ENCODE results near the gene HLA-DMB.

GRCh38 chr6:32946893-32947292 lies 6.1 kb upstream of the HLA-DMB start:
- no peak for TF ChIP-seq CTCF (IDR thresholded peaks at IDR 0.05)
- TF ChIP-seq POLR2AphosphoS5 (IDR thresholded peaks at IDR 0.05), result no peak
